Adrenal gland (tissue), 12 donors: ENCODE data around the gene CLDN3. TPM values are rescaled to one million over a fixed set of nuclear protein-coding genes. Genes with fewer than 3 reads are reported as not detected.
A peak's percentile ranks its signal among the peaks of the same experiment; 100 is the strongest.

ENCODE experiments used
- DNase-seq, 7 donors: peaks; one replicate each; pipeline ENCODE4 v3.0.0-alpha.2; 2019 to 2020
- H3K27ac ChIP-seq, 5 donors: fragments of 200-600 bp; sonication (generic) in 4 of 5; 1 replicate in 3 of 5; 2 replicates in 2 of 5; pipeline versions ENCODE4 v1.5.1 to v1.8.0; 2016 to 2020; ENCODE audit warnings: mild to moderate bottlenecking in 1 of 5
- H3K27me3 ChIP-seq: fragments of 200-600 bp; 2 replicates; pipeline ENCODE4 v1.8.0; 2021
- H3K36me3 ChIP-seq, 2 donors: fragments of 200-600 bp; replicated peaks in 1 of 2; 1 replicate in 1 of 2; 2 replicates in 1 of 2; pipeline versions ENCODE4 v1.5.1 to v1.8.0; 2018 to 2022
- H3K4me1 ChIP-seq, 2 donors: fragments of 200-600 bp; replicated peaks in 1 of 2; 1 replicate in 1 of 2; 2 replicates in 1 of 2; pipeline versions ENCODE4 v1.5.1 to v1.8.0; 2018 to 2021
- H3K4me3 ChIP-seq, 4 donors: fragments of 200-600 bp; sonication (generic) in 3 of 4; one replicate each; pipeline ENCODE4 v1.5.1; 2016 to 2018
- H3K9me3 ChIP-seq, 3 donors: fragments of 200-600 bp; sonication (generic) in 1 of 3; replicated peaks in 1 of 3; 1 replicate in 2 of 3; 2 replicates in 1 of 3; pipeline versions ENCODE4 v1.5.1 to v1.8.0; 2016 to 2021
- CTCF ChIP-seq, 6 experiments: fragments of 450-650 bp in 4 of 6; fragments of 200-600 bp in 2 of 6; sonication (generic) in 1 of 6; IDR thresholded peaks; 1 replicate in 5 of 6; 2 replicates in 1 of 6; pipeline versions ENCODE4 v1.5.1 to v1.8.0; 2016 to 2021; ENCODE audit warnings: antibody characterized with exemption in 6 of 6, mild to moderate bottlenecking in 2 of 6, moderate library complexity in 1 of 6
- POLR2A ChIP-seq, 2 donors: fragments of 450-650 bp; IDR thresholded peaks; one replicate each; pipeline ENCODE4 v1.6.1; 2017; ENCODE audit warnings: antibody characterized with exemption in 2 of 2, mild to moderate bottlenecking in 2 of 2, moderate library complexity in 1 of 2
- WGBS, 4 donors: extraction: QIAGEN DNeasy Blood & Tissue Kit in 2 of 4; methylation state at CpG; one replicate each; pipeline versions ENCODE4 v1.1.5 to v1.1.7; 2013 to 2017; 5-methylcytosine and 5-hydroxymethylcytosine counted together
- intact Hi-C, 2 donors: fragments of 100-400 bp; cut with DNase I; formaldehyde crosslinking; loops; one replicate each; pipeline versions ENCODE4 v1.14.1 to v1.15.0; 2022 to 2023
- polyA plus RNA-seq, 3 donors: library from polyadenylated mRNA; stranded (reverse); fragments of 200-250 nt in 2 of 3; fragments of 350-450 nt in 1 of 3; fragmentation: Illumina TruSeq in 1 of 3; extraction: RNeasy Lipid Tissue Mini Kit (QIAGEN cat#74804) in 1 of 3; gene quantifications; one replicate each; pipeline ENCODE4 v1.2.3, GENCODE V29; 2013 to 2014
- total RNA-seq, 9 donors: library from RNA; depleted of rRNA in 4 of 9; stranded (reverse); fragments of >200 nt in 4 of 9; fragments of 120-200 nt in 1 of 9; fragmentation: NEBNext Ultra II Directional in 1 of 9; extraction: Animal tissue kit (Norgen Biotek cat#: 25700) in 1 of 9; gene quantifications; one replicate each; pipeline versions ENCODE4 v1.1.0 to v1.2.4, GENCODE V29; 2013 to 2023
- donor health status: healthy with polysubstance abuse.
- donor health status: Bipolar disorder and iron deficiency.
- donor health status: DM: yes; HTN: yes; CAD: no.
- donor health status: DM: no; HTN: no; CAD: no.
- donor health status: DM: no; HTN: no; CAD: no.
- donor health status: DM: yes; HTN: yes; CAD: no.

CLDN3 gene
- total and polyA plus RNA-seq, 12 donors, result 0.22 to 0.72 (median 0.36) TPM; not detected in 6

GRCh38 chr7:73738612-73739386 is 31.3 kb downstream of the CLDN3 start, which contains the start of gene ABHD11:
ABHD11 (minus strand) TSS chr7:73738802; CDS start chr7:73738770, 32 bp downstream.
- Histone ChIP-seq H3K27ac (peak within 1 kb of the TSS in 4 of 5 donors; percentile 58 to 87 (median 78)), H3K27me3 (no peaks in the 10 kb centered on the region), H3K4me1 (peaks cover 7 to 8% of the 10 kb centered on the region in 2 donors), H3K9me3 (no peaks in the 10 kb centered on the region), H3K36me3 (peaks cover 0 to 7% of the 10 kb centered on the region in 2 donors), H3K4me3 (peak within 1 kb of the TSS; percentile 63 to 95 (median 77))
- intact Hi-C loops, result no loop called here
- WGBS, 4 donors, result 0 to 2% (median 0%) methylated on average over 16 to 82 of the region's 84 CpGs
- TF ChIP-seq POLR2A (IDR thresholded peaks at IDR 0.05) (peak; percentile 70 to 82), CTCF (IDR thresholded peaks at IDR 0.05) (no peak)
- peak; percentile 95 to 99 (median 99) for DNase-seq

GRCh38 chr7:73738220-73738611 is 31.9 kb downstream of the CLDN3 start:
- H3K4me3 ChIP-seq, result peak overlapping the region; percentile 63 to 79 (median 76)
- TF ChIP-seq POLR2A (IDR thresholded peaks at IDR 0.05) (no peak), CTCF (IDR thresholded peaks at IDR 0.05) (no peak)
- peaks cover 0 to 7% of the 10 kb centered on the region in 2 donors for H3K36me3 ChIP-seq
- no peaks in the 10 kb centered on the region for H3K27me3 ChIP-seq
- peak overlapping the region in 4 of 5 donors; percentile 58 to 84 (median 76) for H3K27ac ChIP-seq
- H3K4me1 ChIP-seq, result peaks cover 7 to 8% of the 10 kb centered on the region in 2 donors
- no peaks in the 10 kb centered on the region for H3K9me3 ChIP-seq
- 0 to 1% (median 1%) methylated on average over 15 to 24 of the region's 24 CpGs for WGBS, 4 donors
- peak; percentile 50 to 74 (median 57) for DNase-seq
- intact Hi-C loops, result no loop called here

GRCh38 chr7:73737491-73738219 is 32.4 kb downstream of the CLDN3 start:
- H3K36me3 ChIP-seq, result peaks cover 0 to 7% of the 10 kb centered on the region in 2 donors
- intact Hi-C loops, result no loop called here

More at GRCh38 chr7:73737491-73738219, 32.4 kb downstream of the CLDN3 start:
- WGBS, 4 donors, result 72 to 80% (median 75%) methylated on average over 13 to 17 of the region's 17 CpGs
- no peaks in the 10 kb centered on the region for H3K9me3 ChIP-seq
- H3K27me3 ChIP-seq, result no peaks in the 10 kb centered on the region
- TF ChIP-seq POLR2A (IDR thresholded peaks at IDR 0.05), result no peak
- TF ChIP-seq CTCF (IDR thresholded peaks at IDR 0.05), result no peak
- H3K4me1 ChIP-seq, result peaks cover 7 to 8% of the 10 kb centered on the region in 2 donors
- peak overlapping the region in 3 of 4 donors; percentile 63 to 78 (median 75) for H3K4me3 ChIP-seq
- peak overlapping the region in 2 of 5 donors; percentile 72 to 84 for H3K27ac ChIP-seq
- DNase-seq, result peak in 1 of 7 donors; percentile 18
